PFSK-1 (cell line): Measurements from ENCODE around the gene ITGA11.

Experiments used
- POLR2AphosphoS5 ChIP-seq: IDR thresholded peaks from 2 replicates; pipeline ENCODE4 v1.6.1; 2012; ENCODE audit warnings: low read depth, mild to moderate bottlenecking, control low read depth, low read length, moderate library complexity
- REST ChIP-seq, 2 experiments: IDR thresholded peaks; 2 replicates each; pipeline versions ENCODE4 v1.6.1 to v1.8.0; 2011 to 2012; ENCODE audit warnings: low read depth in 2 of 2, low read length in 2 of 2, control low read depth in 1 of 2, inconsistent platforms in 1 of 2, mild to moderate bottlenecking in 1 of 2, moderate library complexity in 1 of 2; ENCODE audit not compliant: insufficient read depth in 1 of 2
- TAF1 ChIP-seq: IDR thresholded peaks from 2 replicates; pipeline ENCODE4 v1.6.1; 2012; ENCODE audit warnings: low read length, control low read depth, borderline replicate concordance; ENCODE audit not compliant: insufficient read depth

- TF ChIP-seq REST (IDR thresholded peaks at IDR 0.05; ENCODE audit: insufficient read depth in 1 of 2, low read depth in 2 of 2, low read length in 2 of 2) = no peak
- TF ChIP-seq TAF1 = no peak
- TF ChIP-seq POLR2AphosphoS5 = no peak
Observed at GRCh38 chr15:68332266-68332665, 99.7 kb downstream of the ITGA11 start.
